T follicular helper cell (primary cell): ENCODE measurements around the gene SEPTIN8.
"Not testable (repeated sequence)": the region's sequence is repeated elsewhere in the genome, so short reads cannot be mapped to it uniquely, and the experiment has no call there.

Experiments
- DNase-seq: peaks from one replicate; pipeline ENCODE4 v3.0.0-alpha.2; 2020; ENCODE audit warnings: low read depth

The SEPTIN8 gene

DNA sequence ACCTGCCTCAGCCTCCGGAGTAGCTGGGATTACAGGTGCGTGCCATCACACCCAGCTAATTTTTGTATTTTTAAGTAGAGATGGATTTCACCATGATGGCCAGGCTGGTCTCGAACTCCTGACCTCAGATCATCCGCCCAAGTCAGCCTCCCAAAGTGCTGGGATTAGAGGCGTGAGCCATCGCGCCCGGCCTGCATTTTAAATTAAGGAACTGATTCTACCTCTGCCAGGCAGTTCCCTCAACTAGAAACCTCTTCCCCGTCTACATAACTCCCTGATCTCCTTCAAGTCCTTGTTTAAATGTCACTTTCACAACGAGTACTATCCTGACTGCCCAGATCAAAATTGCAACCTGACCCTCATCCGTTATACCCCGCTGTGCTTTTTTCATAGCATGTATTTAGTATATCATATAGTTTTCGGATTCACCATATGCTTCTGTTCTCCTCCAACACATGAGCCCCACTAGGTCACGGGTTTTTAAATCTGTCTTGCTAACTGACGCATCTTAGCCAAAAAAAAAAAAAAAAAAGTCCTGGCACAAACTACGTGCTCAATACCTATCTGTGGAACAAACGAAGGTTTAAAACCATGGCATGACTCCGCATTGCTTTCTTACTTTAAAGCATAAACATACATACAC is 35.2 kb upstream of the SEPTIN8 start:
- no peak for DNase-seq

DNA sequence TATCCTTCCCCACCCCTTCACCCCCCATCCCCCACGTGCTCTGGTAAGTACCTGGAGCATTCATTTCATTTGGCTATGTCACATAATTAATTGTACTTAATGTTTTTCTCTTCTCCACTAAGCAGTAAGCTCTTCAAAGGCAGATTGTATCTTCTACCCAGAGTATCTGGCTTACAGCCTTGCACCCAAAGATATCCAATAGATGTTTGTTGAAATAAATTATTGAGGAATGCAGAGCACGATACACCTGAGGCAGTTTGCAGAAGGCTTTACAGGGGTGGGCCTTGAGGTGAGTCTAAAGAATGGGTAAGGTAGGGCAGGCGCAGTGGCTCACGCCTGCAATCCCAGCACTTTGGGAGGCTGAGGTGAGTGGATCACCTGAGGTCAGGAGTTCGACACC is 33.6 kb upstream of the SEPTIN8 start:
- no peak for DNase-seq

DNA sequence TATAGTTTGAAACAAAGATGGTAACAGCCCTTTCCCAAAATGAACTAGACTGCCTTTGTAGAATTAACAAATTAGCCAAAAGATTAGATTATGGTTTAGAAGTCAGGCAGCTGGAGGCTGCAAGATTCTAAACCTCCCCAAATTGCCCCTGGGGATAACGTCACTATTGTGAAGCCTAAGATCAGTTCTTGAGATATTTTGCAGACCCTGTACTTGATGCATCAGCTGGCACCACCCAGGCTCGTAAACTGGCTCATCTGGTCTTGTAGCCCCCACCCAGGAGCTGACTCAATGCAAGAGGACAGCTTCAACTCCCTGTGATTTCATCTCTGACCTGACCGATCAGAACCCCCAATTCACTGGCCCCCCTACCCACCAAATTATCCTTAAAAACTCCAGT is 31.8 kb upstream of the SEPTIN8 start:
- DNase-seq = no peak

DNA sequence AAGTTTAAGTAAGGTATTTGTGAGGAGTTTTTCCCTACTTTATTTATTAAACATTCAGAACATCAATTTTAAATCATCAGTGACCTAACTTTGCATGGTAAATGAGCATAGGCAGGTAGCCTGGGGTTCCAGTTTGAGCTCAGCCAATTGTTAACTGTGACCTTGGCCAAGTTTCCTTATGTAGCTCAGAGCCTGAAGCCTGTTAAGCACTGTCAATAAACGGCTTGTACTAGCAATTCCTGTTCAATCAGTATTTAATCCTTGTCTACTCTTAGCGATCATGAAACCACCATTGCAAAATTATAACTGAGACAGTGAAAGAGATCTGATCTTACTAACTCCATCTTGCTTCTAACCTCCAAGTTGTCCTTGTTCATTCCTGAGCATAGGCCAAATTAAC is 31.4 kb upstream of the SEPTIN8 start:
- DNase-seq = no peak

DNA sequence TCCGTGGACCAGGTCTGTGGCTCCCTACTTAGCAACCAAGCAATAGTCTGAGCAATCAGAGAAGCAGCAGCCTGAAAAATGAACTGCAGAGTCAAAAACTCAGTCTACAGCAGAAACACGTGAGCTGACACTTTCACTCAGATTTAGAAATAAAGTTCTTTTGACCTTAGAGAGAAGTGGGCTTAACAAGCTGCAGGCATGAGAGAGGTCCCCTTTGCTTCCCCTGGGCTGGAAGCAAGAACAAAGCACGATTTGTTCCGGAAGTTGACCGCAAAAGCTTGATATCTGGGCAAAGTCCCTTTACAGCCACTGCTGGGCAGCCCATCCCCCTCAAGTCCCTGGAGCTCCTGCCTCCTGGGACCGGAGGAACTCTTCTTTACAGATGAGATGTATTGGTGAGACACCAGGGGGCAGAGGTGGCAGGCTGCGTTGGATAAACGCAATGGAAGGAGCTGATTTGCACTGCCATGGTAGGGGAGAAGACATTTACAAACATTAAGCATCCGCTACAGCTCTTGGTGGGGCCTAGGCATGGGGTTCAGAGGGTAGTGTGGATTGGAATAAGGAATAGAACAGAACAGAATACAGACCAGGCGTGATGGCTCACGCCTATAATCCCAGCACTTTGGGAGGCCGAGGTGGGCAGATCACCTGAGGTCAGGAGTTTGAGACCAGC is 30.3 kb upstream of the SEPTIN8 start:
- DNase-seq = no peak

DNA sequence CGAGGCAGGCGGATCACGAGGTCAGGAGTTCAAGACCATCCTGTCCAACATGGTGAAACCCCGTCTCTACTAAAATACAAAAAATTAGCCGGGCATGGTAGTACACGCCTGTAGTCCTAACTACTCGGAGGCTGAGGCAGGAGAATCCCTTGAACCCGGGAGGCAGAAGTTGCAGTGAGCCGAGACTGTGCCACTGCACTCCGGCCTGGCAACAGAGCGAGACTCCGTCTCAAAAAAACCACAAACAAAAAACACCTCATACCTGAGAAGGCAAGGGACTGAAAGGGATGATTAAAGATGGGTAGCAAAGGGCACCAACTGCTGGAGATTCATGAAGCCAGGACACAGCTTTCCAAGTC is 29.7 kb upstream of the SEPTIN8 start:
- DNase-seq = not testable (repeated sequence)

DNA sequence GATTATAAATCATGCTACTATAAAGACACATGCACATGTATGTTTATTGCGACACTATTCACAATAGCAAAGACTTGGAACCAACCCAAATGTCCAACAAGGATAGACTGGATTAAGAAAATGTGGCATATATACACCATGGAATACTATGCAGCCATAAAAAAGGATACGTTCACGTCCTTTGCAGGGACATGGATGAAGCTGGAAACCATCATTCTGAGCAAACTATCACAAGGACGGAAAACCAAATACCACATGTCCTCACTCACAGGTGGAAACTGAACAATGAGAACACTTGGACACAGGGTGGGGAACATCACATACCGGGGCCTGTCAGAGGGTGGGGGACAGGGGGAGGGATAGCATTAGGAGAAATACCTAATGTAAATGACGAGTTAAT is 28.8 kb upstream of the SEPTIN8 start:
- DNase-seq = not testable (repeated sequence)

DNA sequence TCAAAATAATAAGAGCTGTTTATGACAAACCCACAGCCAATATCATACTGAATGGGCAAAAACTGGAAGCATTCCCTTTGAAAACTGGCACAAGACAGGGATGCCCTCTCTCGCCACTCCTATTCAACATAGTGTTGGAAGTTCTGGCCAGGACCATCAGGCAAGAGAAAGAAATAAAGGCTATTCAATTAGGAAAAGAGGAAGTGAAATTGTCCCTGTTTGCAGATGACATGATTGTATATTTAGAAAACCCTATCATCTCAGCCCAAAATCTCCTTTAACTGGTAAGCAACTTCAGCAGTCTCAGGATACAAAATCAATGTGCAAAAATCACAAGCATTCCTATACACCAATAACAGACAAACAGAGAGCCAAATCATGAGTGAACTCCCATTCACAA is 27.2 kb upstream of the SEPTIN8 start:
- not testable (repeated sequence) for DNase-seq

DNA sequence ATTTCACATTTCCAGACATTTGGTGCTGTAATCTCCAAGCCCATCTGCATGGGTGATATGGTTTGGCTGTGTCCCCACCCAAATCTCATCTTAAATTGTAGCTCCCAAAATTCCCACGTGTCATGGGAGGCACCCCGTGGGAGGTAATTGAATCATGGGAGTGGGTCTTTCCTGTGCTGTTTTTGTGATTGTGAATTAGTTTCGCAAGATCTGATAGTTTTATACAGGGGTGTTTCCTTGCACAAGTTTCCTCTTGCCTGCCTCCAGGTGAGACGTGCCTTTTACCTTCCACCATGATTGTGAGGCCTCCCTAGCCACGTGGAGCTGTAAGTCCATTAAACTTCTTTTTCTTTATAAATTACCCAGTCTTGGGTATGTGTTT is 25.6 kb upstream of the SEPTIN8 start:
- DNase-seq = not testable (repeated sequence)

DNA sequence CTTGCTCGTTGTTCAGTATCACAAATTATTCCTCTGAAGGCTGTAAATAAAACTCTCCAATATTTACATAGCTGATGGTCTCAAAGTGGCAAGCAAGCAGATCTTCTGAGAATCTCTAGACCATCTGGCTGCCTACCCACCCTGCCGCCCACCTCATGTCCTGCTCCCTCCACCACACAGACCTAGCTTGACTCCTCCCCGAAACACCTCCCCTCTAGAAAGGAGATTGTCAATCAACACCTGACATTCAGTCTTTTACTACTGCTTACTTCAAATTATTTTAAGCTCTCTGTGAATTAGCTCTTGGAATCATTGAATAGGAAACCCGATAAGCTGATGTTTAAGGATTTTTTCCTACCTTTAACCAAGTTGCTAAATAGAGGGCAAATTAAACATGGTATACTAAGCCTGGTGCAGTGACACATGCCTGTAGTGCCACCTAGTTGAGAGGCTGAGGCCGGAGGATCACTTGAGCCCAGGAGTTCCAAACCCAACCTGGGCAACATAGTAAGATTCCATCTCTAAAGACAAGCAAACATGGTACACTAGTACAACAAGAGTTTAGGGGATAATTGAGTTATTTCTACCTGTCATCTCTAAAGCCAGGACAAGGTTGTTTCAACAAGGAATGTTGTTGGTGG is 25.1 kb upstream of the SEPTIN8 start:
- no peak for DNase-seq

DNA sequence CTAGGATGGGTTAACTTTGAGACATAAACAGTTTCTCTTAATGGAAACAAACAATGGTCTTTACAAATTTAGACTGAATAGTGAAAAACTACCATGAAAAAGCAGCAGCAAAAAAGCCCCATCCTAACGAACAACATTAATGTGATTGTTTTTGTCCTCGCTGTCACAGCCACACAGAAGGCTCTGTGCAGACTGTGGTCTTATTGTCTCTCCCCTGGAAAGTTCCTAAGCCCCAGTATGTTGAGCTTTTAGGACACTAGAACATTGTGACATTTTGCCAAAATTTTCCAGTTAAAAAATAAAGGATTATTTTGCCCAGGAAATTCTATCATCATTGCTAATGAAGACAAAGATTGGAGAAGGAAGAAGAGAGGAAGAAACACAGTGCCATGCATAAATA is 23.5 kb upstream of the SEPTIN8 start:
- DNase-seq = no peak

DNA sequence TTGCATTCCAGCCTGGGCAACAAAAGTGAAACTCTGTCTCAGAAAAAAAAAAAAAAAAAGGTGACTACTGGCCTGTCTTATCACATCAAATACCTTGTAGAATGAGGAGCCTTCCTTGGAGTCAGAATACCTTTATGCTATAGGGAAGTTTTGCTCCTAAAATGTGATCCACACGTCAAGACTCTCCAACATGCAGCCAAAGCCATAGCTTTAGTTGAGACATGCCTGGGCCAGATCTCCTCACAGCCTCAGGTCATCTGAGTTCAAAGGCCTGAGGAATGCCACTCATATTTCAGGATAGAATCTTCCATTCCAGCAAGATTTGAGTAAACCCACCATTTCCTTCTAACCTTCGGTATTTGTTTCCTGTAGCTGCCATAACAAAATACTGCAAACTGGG is 22.4 kb upstream of the SEPTIN8 start:
- no peak for DNase-seq

DNA sequence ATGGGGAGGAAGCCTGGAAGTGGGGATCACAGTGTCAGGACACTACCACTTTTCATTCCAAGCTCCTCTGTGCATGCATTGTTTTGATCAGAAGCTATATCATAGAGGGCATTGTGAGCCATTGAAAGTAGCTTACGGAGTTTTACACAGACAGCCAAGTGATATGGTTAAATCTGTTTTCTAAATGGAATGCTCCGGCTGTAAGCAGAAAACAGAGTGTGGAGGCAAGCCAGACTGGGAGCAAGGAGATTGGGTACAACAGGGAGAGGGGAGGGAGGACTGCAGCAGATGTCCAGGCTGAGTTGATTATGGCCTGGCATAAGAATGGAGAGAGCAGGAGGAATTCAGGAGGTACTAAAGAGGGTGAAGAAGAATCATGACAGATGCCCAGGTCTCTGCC is 20.6 kb upstream of the SEPTIN8 start:
- no peak for DNase-seq

DNA sequence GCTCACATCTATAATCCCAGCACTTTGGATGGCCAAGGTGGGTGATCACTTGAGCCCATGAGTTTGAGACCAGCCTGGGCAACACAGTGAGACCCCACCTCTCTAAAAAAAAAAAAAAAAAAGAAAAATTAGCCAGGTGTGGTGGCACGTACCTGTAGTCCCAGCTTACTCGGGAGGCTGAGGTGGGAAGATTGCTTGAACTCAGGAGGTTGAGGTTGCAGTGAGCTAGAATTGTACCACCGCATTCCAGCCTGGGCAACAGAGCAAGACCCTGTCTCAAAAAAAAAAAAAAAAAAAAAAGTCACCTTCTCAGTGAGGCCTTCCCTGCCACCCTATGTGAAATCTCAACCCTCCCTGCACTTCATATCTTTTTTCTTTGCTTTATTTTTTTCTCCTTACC is 14.0 kb upstream of the SEPTIN8 start:
- no peak for DNase-seq

DNA sequence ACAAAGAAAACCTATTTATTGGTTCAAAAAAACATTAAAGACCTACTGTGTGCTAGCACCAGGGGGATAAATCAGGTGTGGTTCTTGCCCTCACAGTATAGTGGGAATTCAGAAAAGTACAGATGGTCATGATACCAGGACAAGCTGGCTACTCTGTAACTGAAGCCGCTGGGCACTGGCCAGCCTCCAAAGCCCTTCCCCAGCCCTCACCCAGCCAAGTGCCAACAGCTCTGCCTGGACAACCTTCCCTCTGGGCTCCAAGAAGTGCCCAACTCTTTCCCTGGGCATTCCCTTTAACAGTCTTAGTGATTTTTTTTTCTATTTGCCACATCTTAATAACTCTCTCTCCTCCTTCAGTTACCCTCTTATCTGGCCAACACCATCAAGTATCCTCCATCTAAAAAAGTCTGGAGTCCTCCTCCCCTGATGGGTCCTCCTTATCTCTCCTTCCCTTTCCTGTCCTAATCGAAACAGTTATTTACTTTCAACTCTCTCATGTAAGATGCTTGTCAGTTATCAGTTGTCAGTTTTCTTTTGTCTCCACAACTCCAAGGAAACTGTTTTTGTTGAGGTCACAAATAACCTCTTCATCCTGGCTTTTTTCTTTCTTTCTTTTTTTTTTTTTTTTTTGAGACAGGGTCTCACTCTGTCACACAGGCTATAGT is 13.3 kb upstream of the SEPTIN8 start:
- no peak for DNase-seq

DNA sequence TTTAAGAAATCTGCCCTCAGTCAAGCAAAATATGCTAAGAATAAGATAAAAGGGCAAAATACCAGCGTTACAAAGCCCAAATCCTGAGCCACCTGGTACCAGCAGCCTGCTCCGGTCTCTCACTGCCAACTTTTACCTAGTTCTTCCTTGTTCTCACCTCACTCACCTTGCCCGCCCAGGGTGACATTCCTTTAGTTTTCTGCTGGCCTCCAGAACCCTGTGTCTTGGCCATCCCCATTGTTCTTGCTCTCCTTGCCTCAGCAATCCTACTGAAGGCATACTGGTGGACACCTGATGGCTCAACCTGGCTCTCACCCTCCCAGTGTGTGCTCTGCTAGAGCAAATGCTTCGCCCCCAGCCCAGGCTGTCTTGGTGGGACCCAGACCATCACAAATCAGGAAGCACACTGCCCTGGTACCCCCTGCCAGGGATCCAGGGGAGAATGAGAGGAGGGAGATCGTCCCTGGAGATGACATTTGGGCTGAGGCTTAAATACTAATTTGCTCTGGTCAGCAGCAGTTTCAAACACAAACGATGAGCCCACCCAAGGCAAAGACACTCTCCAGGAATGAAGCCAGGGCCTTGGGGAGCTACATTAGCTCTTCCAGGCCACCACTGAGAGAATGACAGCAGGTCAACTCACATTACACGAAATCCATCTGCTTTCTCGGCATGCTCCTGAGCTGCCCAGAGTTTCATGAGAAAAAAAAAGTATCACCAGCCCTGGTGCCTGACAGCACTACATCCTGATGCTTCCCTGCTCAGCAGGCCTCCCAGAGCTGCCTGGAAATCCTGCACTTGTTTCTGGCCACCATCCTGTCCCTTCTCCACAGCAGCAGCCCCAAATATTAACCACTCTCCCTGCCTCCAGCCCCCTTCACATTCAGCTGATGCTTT is 12.2 kb upstream of the SEPTIN8 start:
- no peak for DNase-seq

DNA sequence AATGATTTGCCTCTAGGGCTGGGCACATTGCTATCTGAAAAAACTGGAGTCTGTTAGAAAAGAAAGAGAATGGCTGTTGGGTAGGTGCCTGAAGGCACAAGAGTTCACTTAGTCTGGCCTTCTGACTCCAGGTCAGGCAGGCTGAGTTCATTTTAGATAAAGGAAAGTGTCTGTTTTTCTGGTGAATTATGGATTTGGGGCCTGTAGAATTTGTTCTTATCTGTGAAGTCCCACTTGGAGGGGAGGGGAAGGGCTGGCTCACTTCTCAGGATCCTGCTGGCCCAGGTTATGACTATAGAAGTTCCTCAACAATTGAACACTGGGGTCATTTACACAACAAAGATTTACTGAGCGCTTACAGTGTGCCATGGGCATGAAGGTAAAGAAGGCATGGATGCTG is 11.5 kb upstream of the SEPTIN8 start:
- DNase-seq = no peak

DNA sequence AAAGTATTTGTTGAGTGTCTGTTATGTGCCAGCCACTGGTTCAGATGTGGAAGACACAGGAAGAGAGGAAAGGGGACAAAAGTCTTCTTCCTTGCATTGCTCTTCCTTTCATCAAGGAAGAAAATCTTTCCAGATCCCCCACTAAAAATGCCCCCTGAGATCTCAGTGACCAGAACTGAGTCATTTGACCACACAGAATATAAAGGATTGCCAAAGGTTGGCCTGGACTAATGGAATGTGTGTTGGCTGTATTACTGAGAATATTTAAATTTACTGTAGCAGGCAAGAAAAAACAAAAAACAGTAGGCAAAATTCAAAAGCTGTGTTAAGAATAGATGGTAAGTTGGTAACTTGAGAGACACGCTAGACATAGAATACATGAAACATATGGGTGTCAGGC is 10.0 kb upstream of the SEPTIN8 start:
- no peak for DNase-seq

DNA sequence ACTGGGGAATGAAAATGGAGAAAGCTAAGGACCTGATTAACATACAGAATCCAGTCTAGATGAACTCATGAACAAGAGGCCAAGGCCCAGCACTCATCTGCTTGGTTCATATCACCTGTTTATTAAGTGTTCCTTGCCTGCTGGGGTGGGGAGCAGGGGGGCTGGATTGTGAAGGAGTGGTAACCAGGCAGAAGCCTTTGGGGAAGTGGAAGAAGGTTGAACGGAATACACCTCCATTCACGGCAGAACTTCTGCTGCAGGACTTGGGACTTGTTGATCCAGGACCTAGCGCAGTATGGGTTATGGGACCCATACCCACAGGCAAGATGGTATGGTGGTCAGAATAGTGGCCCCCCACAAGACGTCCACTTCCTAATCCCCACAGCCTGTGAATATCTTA is 8.8 kb upstream of the SEPTIN8 start:
- DNase-seq = no peak

DNA sequence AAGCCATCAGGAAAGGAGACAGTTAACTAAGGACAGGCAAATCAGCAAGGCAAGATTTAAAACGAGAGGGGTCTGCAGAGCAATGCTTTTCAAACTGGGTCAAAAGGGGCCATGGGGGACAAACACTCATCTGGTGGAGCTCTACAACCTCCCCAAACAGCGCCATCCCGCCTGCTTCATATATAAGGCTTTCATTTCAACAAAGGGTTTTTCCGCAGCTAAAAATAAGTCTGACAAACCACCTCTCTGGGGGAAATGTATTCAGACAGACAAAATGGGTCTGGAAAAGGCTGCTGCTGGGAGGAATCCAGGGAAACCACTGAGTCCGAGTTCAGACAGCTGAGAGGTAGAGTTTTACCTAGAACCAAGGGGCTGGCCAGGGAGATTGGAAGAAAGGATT is 8.3 kb upstream of the SEPTIN8 start:
- no peak for DNase-seq

DNA sequence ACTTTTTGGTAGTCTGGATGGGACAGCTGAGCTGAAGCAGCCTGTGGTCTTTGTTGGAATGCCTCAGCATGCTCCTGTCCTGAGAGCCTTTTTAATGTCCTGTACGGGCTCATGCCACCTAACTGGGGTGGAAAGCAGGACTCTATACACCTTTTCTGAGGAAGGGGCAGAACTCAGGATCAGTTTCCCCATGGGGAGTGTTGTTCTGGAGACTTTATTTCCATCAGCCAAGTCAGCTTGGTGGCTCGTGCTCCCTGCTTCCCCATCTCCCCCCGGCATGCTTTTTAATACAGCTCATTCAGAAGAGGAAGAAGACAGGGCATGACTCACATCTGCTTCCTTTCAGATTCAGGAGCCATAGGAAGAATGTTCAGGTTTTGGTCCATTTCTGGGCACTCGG is 5.1 kb upstream of the SEPTIN8 start:
- no peak for DNase-seq

DNA sequence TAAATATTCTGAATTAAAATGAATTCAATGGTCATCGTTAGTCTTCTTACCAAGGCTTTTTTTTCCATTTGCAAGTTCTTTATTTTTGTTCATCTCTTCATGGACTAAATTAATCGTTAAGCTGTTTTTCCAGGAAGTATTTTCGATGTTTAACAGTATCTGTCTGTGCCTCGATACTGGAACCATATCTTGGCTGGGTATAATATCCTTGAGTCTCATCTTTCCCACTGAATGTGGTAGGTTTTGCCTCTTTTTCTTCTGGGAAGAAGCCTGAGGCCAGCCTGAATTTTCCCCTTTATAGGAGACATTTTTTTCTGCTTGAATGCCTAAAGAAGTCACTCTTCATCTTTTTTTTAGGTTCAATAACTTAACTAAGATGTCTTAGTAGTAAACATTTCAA is 4.0 kb upstream of the SEPTIN8 start:
- no peak for DNase-seq
